IMR-90 (cell line): ENCODE data around the gene RSBN1L. TPM values are rescaled to one million over a fixed set of nuclear protein-coding genes. Genes with fewer than 3 reads are reported as not detected.

Source experiments
- ATAC-seq: fragments of 200-7000 bp; cut with Tn5 transposase; 2 replicates; pipeline ENCODE4 v1.9.1; 2020; ENCODE audit warnings: low read depth, mild to moderate bottlenecking, moderate library complexity
- BruUV-seq: library from RNA; stranded (reverse); fragments of 400-500 nt; replicated peaks from 2 replicates; lab custom pipeline; 2021; lab: Mats Ljungman, UMichigan
- CTCF ChIA-PET: fragments of 300-600 bp; formaldehyde crosslinking; extraction: SDS; loops from one replicate; lab custom pipeline; 2021; ENCODE audit warnings: antibody characterized with exemption; lab: Yijun Ruan, JAX
- POLR2A ChIA-PET: fragments of 300-600 bp; sonication (Branson Sonifier 250); formaldehyde crosslinking; loops from one replicate; lab custom pipeline; 2022; ENCODE audit warnings: antibody characterized with exemption; ENCODE audit not compliant: unreplicated experiment; lab: Charles Lee
- DNase-seq: peaks from one replicate; pipeline ENCODE4 v3.0.0; 2013
- H2AFZ ChIP-seq: replicated peaks from 2 replicates; pipeline ENCODE3; 2013; ENCODE audit warnings: low read length, mild to moderate bottlenecking; ENCODE audit not compliant: poor library complexity
- H2AK5ac ChIP-seq: 2 replicates; pipeline ENCODE4 v1.6.1; 2013; ENCODE audit warnings: low read depth, low read length, inconsistent platforms
- H2AK9ac ChIP-seq: replicated peaks from 2 replicates; pipeline ENCODE3; 2013; ENCODE audit warnings: mild to moderate bottlenecking, low read depth, low read length, moderate library complexity; ENCODE audit not compliant: poor library complexity
- H2BK120ac ChIP-seq: 2 replicates; pipeline ENCODE4 v1.6.1; 2013; ENCODE audit warnings: low read depth, low read length, inconsistent platforms
- H2BK15ac ChIP-seq: 3 replicates; pipeline ENCODE4 v1.6.1; 2013; ENCODE audit warnings: low read depth, low read length, inconsistent platforms
- H2BK20ac ChIP-seq: 2 replicates; pipeline ENCODE4 v1.6.1; 2013; ENCODE audit warnings: low read depth, mild to moderate bottlenecking, inconsistent platforms, low read length, moderate library complexity
- H2BK5ac ChIP-seq: 2 replicates; pipeline ENCODE4 v1.6.1; 2013; ENCODE audit warnings: mild to moderate bottlenecking, low read depth, low read length, inconsistent platforms; ENCODE audit not compliant: poor library complexity, severe bottlenecking
- H3K14ac ChIP-seq: replicated peaks from 2 replicates; pipeline ENCODE4 v1.6.1; 2013; ENCODE audit warnings: low read depth, low read length, inconsistent platforms
- H3K18ac ChIP-seq: 2 replicates; pipeline ENCODE4 v1.6.1; 2013; ENCODE audit warnings: low read depth, low read length, control low read depth
- H3K23ac ChIP-seq: 2 replicates; pipeline ENCODE4 v1.6.1; 2013; ENCODE audit warnings: low read depth, low read length, inconsistent platforms
- H3K27ac ChIP-seq: 2 replicates; pipeline ENCODE4 v1.5.1; 2013; ENCODE audit warnings: mild to moderate bottlenecking, control low read depth, low read length; ENCODE audit not compliant: insufficient read depth
- H3K27me3 ChIP-seq: 2 replicates; pipeline ENCODE4 v1.6.1; 2013; ENCODE audit warnings: low read length; ENCODE audit not compliant: control insufficient read depth, insufficient read depth
- H3K36me3 ChIP-seq: 2 replicates; pipeline ENCODE4 v1.6.1; 2013; ENCODE audit warnings: low read length, mixed read lengths; ENCODE audit not compliant: control insufficient read depth, insufficient read depth
- H3K4ac ChIP-seq: 2 replicates; pipeline ENCODE4 v1.6.1; 2013; ENCODE audit warnings: low read depth, low read length, inconsistent platforms
- H3K4me1 ChIP-seq: 2 replicates; pipeline ENCODE4 v1.6.1; 2013; ENCODE audit warnings: low read length, mixed read lengths; ENCODE audit not compliant: control insufficient read depth, insufficient read depth
- H3K4me2 ChIP-seq: 2 replicates; pipeline ENCODE4 v1.6.1; 2013; ENCODE audit warnings: low read depth, mild to moderate bottlenecking, control low read depth, low read length, moderate library complexity
- H3K4me3 ChIP-seq: 2 replicates; pipeline ENCODE4 v1.5.1; 2013; ENCODE audit warnings: low read depth, mild to moderate bottlenecking, control low read depth, low read length, moderate library complexity; ENCODE audit not compliant: insufficient read depth
- H3K56ac ChIP-seq: 2 replicates; pipeline ENCODE4 v1.6.1; 2013; ENCODE audit warnings: low read length, inconsistent platforms; ENCODE audit not compliant: insufficient read depth; ENCODE audit errors: extremely low read depth
- H3K79me1 ChIP-seq, 2 experiments: 2 replicates each; pipeline ENCODE4 v1.6.1; 2013; ENCODE audit warnings: low read length in 2 of 2, inconsistent platforms in 1 of 2, low read depth in 1 of 2
- H3K9ac ChIP-seq: 2 replicates; pipeline ENCODE4 v1.6.1; 2013; ENCODE audit warnings: low read depth, low read length, control low read depth
- H3K9me1 ChIP-seq: 2 replicates; pipeline ENCODE4 v1.6.1; 2013; ENCODE audit warnings: low read length, inconsistent platforms; ENCODE audit not compliant: insufficient read depth
- H3K9me3 ChIP-seq: 2 replicates; pipeline ENCODE4 v1.6.1; 2013; ENCODE audit warnings: low read length; ENCODE audit not compliant: control insufficient read depth, insufficient read depth
- H4K20me1 ChIP-seq: 2 replicates; pipeline ENCODE4 v1.6.1; 2013; ENCODE audit warnings: low read length, inconsistent platforms; ENCODE audit not compliant: insufficient read depth
- H4K5ac ChIP-seq: 2 replicates; pipeline ENCODE4 v1.6.1; 2013; ENCODE audit warnings: mild to moderate bottlenecking, low read depth, low read length, control low read depth
- H4K8ac ChIP-seq, 2 experiments: 2 replicates each; pipeline ENCODE4 v1.6.1; 2013; ENCODE audit warnings: low read depth in 2 of 2, low read length in 2 of 2, control low read depth in 1 of 2, inconsistent platforms in 1 of 2
- H4K91ac ChIP-seq: 2 replicates; pipeline ENCODE4 v1.6.1; 2013; ENCODE audit warnings: low read depth, low read length, inconsistent platforms; ENCODE audit not compliant: insufficient read depth
- BHLHE40 ChIP-seq: fragments of 150-350 bp; IDR thresholded peaks from 2 replicates; pipeline ENCODE4 v1.6.1; 2016; ENCODE audit warnings: mild to moderate bottlenecking, low read depth, low read length
- CEBPB ChIP-seq: IDR thresholded peaks from 2 replicates; pipeline ENCODE4 v1.6.1; 2012; ENCODE audit warnings: low read depth, low read length, improper control_type of control experiment
- CHD1 ChIP-seq: IDR thresholded peaks from 2 replicates; pipeline ENCODE4 v1.6.1; 2012; ENCODE audit warnings: low read depth, low read length, improper control_type of control experiment
- FOS ChIP-seq: fragments of 150-350 bp; IDR thresholded peaks from 2 replicates; pipeline ENCODE4 v1.6.1; 2016; ENCODE audit warnings: low read depth, low read length
- MAFK ChIP-seq: IDR thresholded peaks from 2 replicates; pipeline ENCODE4 v1.6.1; 2012; ENCODE audit warnings: low read depth, low read length, improper control_type of control experiment
- MAZ ChIP-seq: IDR thresholded peaks from 2 replicates; pipeline ENCODE4 v1.6.1; 2012; ENCODE audit warnings: low read depth, mild to moderate bottlenecking, low read length, improper control_type of control experiment, moderate library complexity, borderline replicate concordance
- NFE2L2 ChIP-seq: fragments of 150-350 bp; IDR thresholded peaks from 2 replicates; pipeline ENCODE4 v1.6.1; 2016; ENCODE audit warnings: low read depth, mild to moderate bottlenecking, low read length
- POLR2A ChIP-seq: IDR thresholded peaks from 2 replicates; pipeline ENCODE4 v1.6.1; 2012; ENCODE audit warnings: mild to moderate bottlenecking, low read depth, low read length
- RAD21 ChIP-seq: IDR thresholded peaks from 2 replicates; pipeline ENCODE4 v1.6.1; 2012; ENCODE audit warnings: low read length, improper control_type of control experiment
- RCOR1 ChIP-seq: IDR thresholded peaks from 2 replicates; pipeline ENCODE4 v1.6.1; 2012; ENCODE audit warnings: mild to moderate bottlenecking, low read length, improper control_type of control experiment; ENCODE audit not compliant: insufficient replicate concordance
- SMC3 ChIP-seq: fragments of 150-350 bp; IDR thresholded peaks from 2 replicates; pipeline ENCODE4 v1.6.1; 2016; ENCODE audit warnings: low read depth, mild to moderate bottlenecking, antibody characterized with exemption, low read length, moderate library complexity
- WGBS, 2 experiments: methylation state at CpG; one replicate each; pipeline versions ENCODE4 v1.1.5 to v1.1.7; 2013; ENCODE audit warnings: missing lambda C conversion rate in 2 of 2; ENCODE audit not compliant: insufficient read length in 1 of 2; ENCODE audit errors: extremely low coverage in 2 of 2; 5-methylcytosine and 5-hydroxymethylcytosine counted together
- dilution Hi-C: fragments of 300-500 bp; cut with HindIII; formaldehyde crosslinking; loops from one replicate; pipeline ENCODE4 v1.14.3; 2018; ENCODE audit warnings: low sequenced_read_pairs; ENCODE audit not compliant: unreplicated experiment
- in situ Hi-C: fragments of 300-500 bp; cut with MboI; formaldehyde crosslinking; loops from 3 replicates; pipeline ENCODE4 v1.14.3; 2019; ENCODE audit warnings: low sequenced_read_pairs, inconsistent platforms, mixed read lengths
- intact Hi-C: fragments of 100-400 bp; cut with micrococcal nuclease; formaldehyde crosslinking; loops from 2 replicates; pipeline ENCODE4 v1.10.0; 2022
- polyA plus RNA-seq, 3 experiments: library from polyadenylated mRNA; depleted of rRNA; stranded (reverse); fragments of >200 nt; gene quantifications; 2 replicates each; pipeline ENCODE4 v1.2.3, GENCODE V29; 2012; ENCODE audit warnings: low replicate concordance in 1 of 3
- total RNA-seq: library from RNA; depleted of rRNA; stranded (reverse); fragments of >200 nt; gene quantifications from 2 replicates; pipeline ENCODE4 v1.2.3, GENCODE V29; 2012
- TF ChIP-seq, protein P1 (sequence below): fragments of 150-350 bp; IDR thresholded peaks from 2 replicates; pipeline ENCODE4 v1.6.1; 2017; ENCODE audit warnings: mild to moderate bottlenecking, antibody characterized with exemption, low read length, low read depth
- TF ChIP-seq, protein P2 (sequence below): fragments of 150-350 bp; IDR thresholded peaks from 2 replicates; pipeline ENCODE4 v1.6.1; 2016; ENCODE audit warnings: low read depth, mild to moderate bottlenecking, low read length, moderate library complexity, borderline replicate concordance
- TF ChIP-seq, protein P3 (sequence below): conservative IDR thresholded peaks from 2 replicates; pipeline ENCODE4 v1.5.1; 2012; ENCODE audit warnings: mild to moderate bottlenecking, low read depth, low read length, improper control_type of control experiment

Gene RSBN1L
- total and polyA plus RNA-seq, 2 of the 4 experiments (the other 2 are of a cell fraction), result 7.8 to 14.7 TPM

DNA sequence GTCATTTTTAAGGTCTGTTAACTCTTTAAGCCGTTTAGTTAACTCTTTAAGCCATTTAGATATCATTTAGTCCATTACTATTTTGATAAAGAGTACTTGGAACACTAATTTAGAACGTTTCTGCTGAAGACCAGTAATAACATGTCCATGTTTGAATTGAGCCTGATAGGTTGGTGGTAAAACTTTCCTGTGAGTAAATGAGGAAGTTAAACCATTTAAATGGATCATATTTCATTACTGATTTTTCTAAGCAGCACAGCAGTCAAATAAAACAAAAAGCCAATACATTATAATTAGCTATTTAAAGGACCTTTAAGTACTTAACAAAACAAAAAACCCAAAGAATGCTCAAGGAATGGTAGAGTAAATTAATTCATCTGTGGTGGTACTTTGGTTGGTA is 131.7 kb downstream of the RSBN1L start:
- Histone ChIP-seq H3K36me3 (no peaks in the 10 kb centered on the region), H2BK20ac (no peak overlapping the region), H4K8ac (no peak overlapping the region), H2BK5ac (no peak overlapping the region), H2BK15ac (no peak overlapping the region), H3K56ac (no peak overlapping the region), H4K5ac (no peak overlapping the region), H3K23ac (no peak overlapping the region), H4K20me1 (no peaks in the 10 kb centered on the region), H3K14ac (no peak overlapping the region), H3K9ac (no peak overlapping the region), H3K18ac (no peak overlapping the region), H3K4me1 (no peaks in the 10 kb centered on the region), H2AFZ (no peak overlapping the region), H3K9me3 (no peaks in the 10 kb centered on the region; the same call in 1 of the 2 replicates), H3K4me3 (no peak overlapping the region), H3K4ac (no peak overlapping the region), H3K27me3 (no peaks in the 10 kb centered on the region), H3K4me2 (no peak overlapping the region), H2AK5ac (no peak overlapping the region), H3K79me1 (peaks cover 20 to 53% of the 10 kb centered on the region in 2 experiments), H2AK9ac (no peak overlapping the region), H2BK120ac (no peak overlapping the region), H3K27ac (no peak overlapping the region), H4K91ac (no peak overlapping the region), H3K9me1 (peaks cover 9% of the 10 kb centered on the region; the same call in 1 of the 2 replicates)
- BruUV-seq, result no TSS peak
- in situ Hi-C loops, result no loop called here
- WGBS, 2 experiments, result no CpG with 5 or more reads among the region's 2 CpGs
- ChIA-PET POLR2A (no interaction called here), CTCF (interaction anchor here (0.9 kb wide), 1 partner anchor 176 kb away, joined by 3 read pairs; no protein-coding TSS in a partner anchor)
- TF ChIP-seq SMC3 (no peak), RCOR1 (no peak), BHLHE40 (no peak), RAD21 (no peak), CHD1 (no peak), CEBPB (no peak), POLR2A (no peak), MAFK (no peak), NFE2L2 (no peak), MAZ (no peak), FOS (no peak)
- TF ChIP-seq, protein P1, sequence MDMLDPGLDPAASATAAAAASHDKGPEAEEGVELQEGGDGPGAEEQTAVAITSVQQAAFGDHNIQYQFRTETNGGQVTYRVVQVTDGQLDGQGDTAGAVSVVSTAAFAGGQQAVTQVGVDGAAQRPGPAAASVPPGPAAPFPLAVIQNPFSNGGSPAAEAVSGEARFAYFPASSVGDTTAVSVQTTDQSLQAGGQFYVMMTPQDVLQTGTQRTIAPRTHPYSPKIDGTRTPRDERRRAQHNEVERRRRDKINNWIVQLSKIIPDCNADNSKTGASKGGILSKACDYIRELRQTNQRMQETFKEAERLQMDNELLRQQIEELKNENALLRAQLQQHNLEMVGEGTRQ, result no peak
- TF ChIP-seq, protein P2, sequence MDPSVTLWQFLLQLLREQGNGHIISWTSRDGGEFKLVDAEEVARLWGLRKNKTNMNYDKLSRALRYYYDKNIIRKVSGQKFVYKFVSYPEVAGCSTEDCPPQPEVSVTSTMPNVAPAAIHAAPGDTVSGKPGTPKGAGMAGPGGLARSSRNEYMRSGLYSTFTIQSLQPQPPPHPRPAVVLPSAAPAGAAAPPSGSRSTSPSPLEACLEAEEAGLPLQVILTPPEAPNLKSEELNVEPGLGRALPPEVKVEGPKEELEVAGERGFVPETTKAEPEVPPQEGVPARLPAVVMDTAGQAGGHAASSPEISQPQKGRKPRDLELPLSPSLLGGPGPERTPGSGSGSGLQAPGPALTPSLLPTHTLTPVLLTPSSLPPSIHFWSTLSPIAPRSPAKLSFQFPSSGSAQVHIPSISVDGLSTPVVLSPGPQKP, result no peak
- TF ChIP-seq, protein P3, sequence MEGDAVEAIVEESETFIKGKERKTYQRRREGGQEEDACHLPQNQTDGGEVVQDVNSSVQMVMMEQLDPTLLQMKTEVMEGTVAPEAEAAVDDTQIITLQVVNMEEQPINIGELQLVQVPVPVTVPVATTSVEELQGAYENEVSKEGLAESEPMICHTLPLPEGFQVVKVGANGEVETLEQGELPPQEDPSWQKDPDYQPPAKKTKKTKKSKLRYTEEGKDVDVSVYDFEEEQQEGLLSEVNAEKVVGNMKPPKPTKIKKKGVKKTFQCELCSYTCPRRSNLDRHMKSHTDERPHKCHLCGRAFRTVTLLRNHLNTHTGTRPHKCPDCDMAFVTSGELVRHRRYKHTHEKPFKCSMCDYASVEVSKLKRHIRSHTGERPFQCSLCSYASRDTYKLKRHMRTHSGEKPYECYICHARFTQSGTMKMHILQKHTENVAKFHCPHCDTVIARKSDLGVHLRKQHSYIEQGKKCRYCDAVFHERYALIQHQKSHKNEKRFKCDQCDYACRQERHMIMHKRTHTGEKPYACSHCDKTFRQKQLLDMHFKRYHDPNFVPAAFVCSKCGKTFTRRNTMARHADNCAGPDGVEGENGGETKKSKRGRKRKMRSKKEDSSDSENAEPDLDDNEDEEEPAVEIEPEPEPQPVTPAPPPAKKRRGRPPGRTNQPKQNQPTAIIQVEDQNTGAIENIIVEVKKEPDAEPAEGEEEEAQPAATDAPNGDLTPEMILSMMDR, result no peak
- intact Hi-C loops, result no loop called here
- ATAC-seq, result no peak
- dilution Hi-C loops, result no loop called here
- DNase-seq, result no peak
